Transverse colon (tissue), 4 donors: ENCODE results near the gene C1QTNF6.
A peak's percentile ranks its signal among the peaks of the same experiment; 100 is the strongest.

Experiments
- CTCF ChIP-seq, 5 experiments: fragments of 200-600 bp in 3 of 5; fragments of 450-650 bp in 2 of 5; sonication (generic) in 3 of 5; IDR thresholded peaks; 1 replicate in 2 of 5; 2 replicates in 3 of 5; pipeline ENCODE4 v1.5.1; 2016 to 2017; ENCODE audit warnings: antibody characterized with exemption in 5 of 5, inconsistent platforms in 3 of 5, mild to moderate bottlenecking in 2 of 5, moderate library complexity in 1 of 5
- POLR2AphosphoS5 ChIP-seq, 3 donors: sonication (generic); formaldehyde crosslinking; IDR thresholded peaks; one replicate each; pipeline ENCODE4 v1.6.1; 2016; ENCODE audit warnings: antibody characterized with exemption in 3 of 3

- TF ChIP-seq POLR2AphosphoS5 (IDR thresholded peaks at IDR 0.05): peak in 1 of 3 donors; percentile 35
- TF ChIP-seq CTCF (IDR thresholded peaks at IDR 0.05): peak; percentile 92 to 97 (median 92)
These were observed 21.4 kb downstream of the C1QTNF6 start for GRCh38 chr22:37166675-37167066.
